ENCODE data around the gene FAM174C.
A peak's percentile ranks its signal among the peaks of the same experiment; 100 is the strongest.

FAM174C gene

DNA sequence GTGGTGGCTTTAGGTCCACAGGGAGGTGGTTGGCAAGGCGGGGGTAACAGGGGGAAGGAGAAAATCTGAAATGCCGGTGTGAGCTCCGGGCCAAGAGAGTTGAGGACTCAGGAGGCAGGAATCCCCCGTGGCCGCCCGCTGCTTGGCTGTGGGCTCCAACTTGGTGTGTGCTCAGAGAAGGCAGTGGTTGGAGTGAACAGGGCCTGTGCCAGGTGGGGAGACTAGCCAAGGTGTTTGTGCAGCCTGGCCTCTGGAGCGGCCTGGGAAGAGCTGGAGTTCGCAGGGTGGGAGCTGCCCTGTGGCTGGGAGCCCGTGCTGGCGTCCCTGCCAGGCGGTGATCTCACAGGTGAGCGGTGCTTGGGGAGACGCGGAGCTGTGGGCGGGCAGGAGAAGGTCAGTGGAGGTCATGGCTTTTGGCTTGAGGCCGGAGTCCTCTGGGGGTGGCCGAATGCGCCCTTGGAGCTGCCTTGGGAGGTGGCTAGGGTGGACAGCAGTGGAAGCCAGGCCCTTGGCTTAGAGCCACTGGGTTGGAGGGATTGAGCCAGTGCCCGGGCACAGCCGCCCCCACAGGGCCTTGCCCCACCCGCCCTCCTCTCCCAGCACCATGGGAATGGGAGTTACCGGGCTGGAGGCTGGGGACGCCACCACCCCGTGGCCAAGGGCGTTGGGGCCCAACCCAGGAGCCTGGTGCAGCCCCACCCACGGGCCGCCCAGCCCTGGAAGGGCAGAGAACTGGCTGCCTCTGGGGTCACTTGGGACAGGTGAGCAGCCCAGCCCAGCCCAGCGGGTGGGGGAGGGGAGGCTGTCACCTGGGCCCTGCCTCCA is 13.3 kb upstream of the FAM174C start:
- no peak for DNase-seq (ENCODE audit: low spot score)

DNA sequence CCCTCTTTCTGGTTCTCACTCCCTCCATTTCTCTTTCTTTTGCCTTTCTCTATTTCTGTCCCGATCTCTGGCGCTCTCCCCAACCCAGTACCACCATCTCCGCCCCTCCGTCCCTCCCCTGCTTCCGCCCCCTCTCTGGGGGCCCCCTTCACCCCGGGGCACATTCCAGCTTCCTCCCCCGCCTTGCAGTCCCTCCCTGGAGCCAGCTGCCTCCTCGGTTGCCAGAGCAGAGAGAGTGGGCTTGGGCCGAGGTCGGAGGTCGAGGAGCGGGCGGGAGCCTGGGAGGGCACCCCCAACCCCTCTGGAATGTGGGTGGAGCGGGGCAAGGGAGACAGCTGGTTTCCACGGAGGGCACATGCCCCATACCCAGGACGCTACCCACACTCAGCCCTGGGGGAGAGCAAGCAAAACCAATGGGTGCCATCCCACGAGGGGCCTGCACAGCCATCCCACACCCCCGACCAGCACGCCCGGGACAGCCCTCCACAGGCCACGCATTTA is 12.7 kb upstream of the FAM174C start:
- no peak for DNase-seq (ENCODE audit: low spot score)

- no peak for DNase-seq (ENCODE audit: low spot score)
Measured at GRCh38 chr19:1263188-1263587, 12.1 kb upstream of the FAM174C start.

- peak; percentile 89 for DNase-seq (ENCODE audit: low spot score)
Measured at GRCh38 chr19:1264801-1265614, 10.3 kb upstream of the FAM174C start.

GRCh38 chr19:1265615-1266128 is 9.7 kb upstream of the FAM174C start:
- DNase-seq (ENCODE audit: low spot score) = peak; percentile 85

GRCh38 chr19:1266129-1266915 is 9.0 kb upstream of the FAM174C start:
- DNase-seq (ENCODE audit: low spot score) = peak; percentile 89

GRCh38 chr19:1266916-1267476 is 8.3 kb upstream of the FAM174C start:
- DNase-seq (ENCODE audit: low spot score) = no peak

- no peak for DNase-seq (ENCODE audit: low spot score)
Measured at GRCh38 chr19:1267477-1268225, 7.7 kb upstream of the FAM174C start.

DNA sequence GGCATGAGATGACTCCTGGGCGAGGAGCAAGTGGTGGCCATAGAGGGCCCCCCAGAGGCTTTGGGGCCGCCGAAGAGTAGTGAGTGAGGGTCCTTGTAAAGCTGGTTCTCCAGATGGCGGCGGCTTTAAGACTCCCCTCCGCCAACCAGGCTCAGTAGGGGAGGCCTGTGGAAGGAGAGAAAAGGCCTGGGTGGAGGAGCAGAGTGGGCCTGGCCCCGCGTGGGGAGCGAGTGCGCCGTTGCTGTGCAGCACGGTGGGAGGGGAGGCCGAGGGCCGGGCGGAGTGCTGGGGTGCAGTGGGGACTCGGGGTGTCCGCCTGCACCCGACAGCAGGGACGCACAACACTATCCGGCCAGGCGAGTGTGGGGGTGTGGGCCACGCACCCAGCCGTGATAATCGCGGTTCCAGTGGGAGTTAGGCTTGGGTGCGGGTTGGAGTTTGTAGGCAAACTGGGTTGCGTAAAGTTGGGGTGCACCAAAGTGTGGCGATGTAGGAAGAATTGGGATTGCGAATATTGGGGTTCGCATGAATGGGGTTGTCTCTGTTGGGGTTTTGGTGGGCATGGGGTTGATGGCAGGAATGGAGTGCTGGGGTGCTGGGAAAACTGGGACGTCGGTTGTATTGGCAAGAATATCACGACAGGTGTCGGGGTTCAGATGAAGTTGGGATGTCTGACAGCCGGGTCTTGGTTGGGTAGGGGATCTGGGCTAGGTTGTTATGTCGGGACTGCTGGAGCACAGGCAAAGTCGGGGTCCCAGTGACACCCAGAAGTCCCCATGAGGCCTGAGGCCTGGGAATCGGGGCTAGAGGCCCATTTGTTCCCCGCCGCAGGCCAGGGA is 6.9 kb upstream of the FAM174C start:
- no peak for DNase-seq (ENCODE audit: low spot score)

GRCh38 chr19:1269065-1269477 is 6.3 kb upstream of the FAM174C start, which contains the start of gene CIRBP:
CIRBP (plus strand) TSS chr19:1269332; CDS start chr19:1270934, 1,602 bp downstream.
- DNase-seq (ENCODE audit: low spot score) = peak; percentile 97

GRCh38 chr19:1269478-1270212 is 5.7 kb upstream of the FAM174C start:
- DNase-seq (ENCODE audit: low spot score) = peak; percentile 77

- no peak for DNase-seq (ENCODE audit: low spot score)
Measured at GRCh38 chr19:1270213-1270853, 5.0 kb upstream of the FAM174C start.

DNA sequence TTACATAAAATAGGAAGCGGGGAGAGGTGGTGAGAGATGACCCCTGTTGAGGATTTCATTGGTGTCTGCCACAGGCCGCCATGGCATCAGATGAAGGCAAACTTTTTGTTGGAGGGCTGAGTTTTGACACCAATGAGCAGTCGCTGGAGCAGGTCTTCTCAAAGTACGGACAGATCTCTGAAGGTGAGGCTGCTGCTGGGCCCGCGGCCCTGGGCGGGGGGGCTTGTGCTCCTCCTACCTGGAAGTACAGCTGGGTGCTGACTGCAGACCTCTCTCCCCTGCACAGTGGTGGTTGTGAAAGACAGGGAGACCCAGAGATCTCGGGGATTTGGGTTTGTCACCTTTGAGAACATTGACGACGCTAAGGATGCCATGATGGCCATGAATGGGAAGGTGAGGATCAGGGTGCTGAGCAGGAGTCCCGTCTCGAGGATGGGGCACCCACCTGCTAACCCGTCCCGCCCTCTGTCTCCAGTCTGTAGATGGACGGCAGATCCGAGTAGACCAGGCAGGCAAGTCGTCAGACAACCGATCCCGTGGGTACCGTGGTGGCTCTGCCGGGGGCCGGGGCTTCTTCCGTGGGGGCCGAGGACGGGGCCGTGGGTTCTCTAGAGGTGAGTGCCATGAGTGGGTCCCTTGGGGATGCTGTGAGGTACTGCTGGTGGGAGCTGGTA is 4.3 kb upstream of the FAM174C start:
- DNase-seq (ENCODE audit: low spot score) = no peak

DNA sequence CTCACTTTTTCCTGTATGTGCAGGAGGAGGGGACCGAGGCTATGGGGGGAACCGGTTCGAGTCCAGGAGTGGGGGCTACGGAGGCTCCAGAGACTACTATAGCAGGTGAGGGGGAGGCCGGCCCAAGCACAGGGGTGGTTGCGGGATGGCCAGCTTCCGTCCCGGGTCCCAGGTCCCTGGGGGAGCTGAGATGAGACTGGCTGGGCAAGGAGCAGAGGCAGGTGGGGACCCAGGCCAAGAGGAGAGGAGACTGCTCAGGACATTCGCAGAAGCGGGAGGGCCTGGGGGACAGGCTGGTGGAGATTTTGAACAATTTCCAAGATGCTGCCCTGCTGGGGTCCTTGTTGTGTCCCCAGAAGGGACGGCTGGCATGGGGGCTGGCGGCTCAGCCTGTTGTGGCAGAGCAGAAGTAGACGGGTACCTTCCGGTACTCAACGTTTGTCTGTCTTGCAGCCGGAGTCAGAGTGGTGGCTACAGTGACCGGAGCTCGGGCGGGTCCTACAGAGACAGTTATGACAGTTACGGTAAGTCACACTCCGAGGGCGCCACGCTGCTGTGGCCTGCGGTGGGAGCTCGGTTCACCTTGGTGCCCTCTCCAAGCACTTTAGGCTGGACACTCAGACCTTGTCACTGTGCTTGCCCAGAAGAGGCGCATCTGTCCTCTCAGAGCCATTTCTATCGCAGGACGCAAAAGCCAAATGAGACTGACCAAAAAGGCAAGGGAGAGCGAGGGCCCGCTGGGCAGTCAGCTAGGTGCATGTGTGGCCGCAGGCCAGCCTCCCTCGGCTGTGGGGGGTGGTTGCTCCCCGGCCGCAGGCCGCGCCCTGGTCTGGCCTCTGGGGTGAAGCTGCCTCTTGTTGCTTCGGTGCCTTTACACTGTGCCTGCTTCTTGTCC is 3.6 kb upstream of the FAM174C start:
- DNase-seq (ENCODE audit: low spot score) = no peak

GRCh38 chr19:1272423-1273262 is 2.7 kb upstream of the FAM174C start:
- no peak for DNase-seq (ENCODE audit: low spot score)
